Peyer's patch (tissue), 4 donors: ENCODE measurements around the gene ANKRD29.

ENCODE experiments used
- CTCF ChIP-seq, 6 experiments: fragments of 450-650 bp in 4 of 6; fragments of 200-600 bp in 2 of 6; sonication (generic) in 1 of 6; IDR thresholded peaks; one replicate each; pipeline ENCODE4 v1.5.1; 2017 to 2019; ENCODE audit warnings: antibody characterized with exemption in 6 of 6, mild to moderate bottlenecking in 3 of 6, moderate library complexity in 1 of 6
- POLR2A ChIP-seq, 2 donors: fragments of 450-650 bp; IDR thresholded peaks; one replicate each; pipeline ENCODE4 v1.5.1; 2017; ENCODE audit warnings: antibody characterized with exemption in 2 of 2, mild to moderate bottlenecking in 2 of 2, moderate library complexity in 2 of 2

GRCh38 chr18:23669202-23669766 is 6.6 kb upstream of the ANKRD29 start:
- TF ChIP-seq POLR2A (IDR thresholded peaks at IDR 0.05) (no peak), CTCF (IDR thresholded peaks at IDR 0.05) (no peak)
